ENCODE data around the gene ZNF345. TPM values are rescaled to one million over a fixed set of nuclear protein-coding genes. Genes with fewer than 3 reads are reported as not detected.
A peak's percentile ranks its signal among the peaks of the same experiment; 100 is the strongest.

The ZNF345 gene
- total RNA-seq: 2.6 and 5.1 TPM in 2 replicates

- DNase-seq (ENCODE audit: low read depth in 2 of 2): peak; percentile 93 to 96
These were observed at the start of gene ZNF345 for GRCh38 chr19:36850559-36851442. ZNF345 (plus strand) TSS chr19:36850876; CDS start chr19:36876831, 25,955 bp downstream.

GRCh38 chr19:36805364-36805763, 45.3 kb upstream of the ZNF345 start:
- no peak for DNase-seq (ENCODE audit: low read depth in 2 of 2)

DNA sequence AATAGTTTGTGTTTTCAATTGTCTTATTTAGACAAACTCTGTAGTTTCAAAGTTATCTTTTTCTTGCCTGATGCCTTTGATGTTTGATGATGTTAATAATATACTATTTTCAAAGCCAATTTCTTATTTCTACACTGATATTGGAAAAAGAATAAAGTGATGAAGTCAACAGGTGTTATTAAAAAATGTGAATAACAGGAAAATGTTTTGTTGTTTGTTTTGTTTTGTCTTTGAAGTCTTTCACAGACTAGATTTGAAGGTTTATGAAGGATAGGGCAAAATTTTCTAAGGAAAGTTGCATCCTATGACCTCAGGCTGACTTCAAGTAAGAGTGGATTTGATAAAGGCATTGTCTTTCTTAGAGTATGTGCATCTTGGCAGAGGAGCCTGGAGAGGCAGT, 43.6 kb upstream of the ZNF345 start:
- no peak for DNase-seq (ENCODE audit: low read depth in 2 of 2)

GRCh38 chr19:36819130-36819630, 31.5 kb upstream of the ZNF345 start:
- peak in 1 of 2 donors; percentile 1 for DNase-seq (ENCODE audit: low read depth in 2 of 2)

DNA sequence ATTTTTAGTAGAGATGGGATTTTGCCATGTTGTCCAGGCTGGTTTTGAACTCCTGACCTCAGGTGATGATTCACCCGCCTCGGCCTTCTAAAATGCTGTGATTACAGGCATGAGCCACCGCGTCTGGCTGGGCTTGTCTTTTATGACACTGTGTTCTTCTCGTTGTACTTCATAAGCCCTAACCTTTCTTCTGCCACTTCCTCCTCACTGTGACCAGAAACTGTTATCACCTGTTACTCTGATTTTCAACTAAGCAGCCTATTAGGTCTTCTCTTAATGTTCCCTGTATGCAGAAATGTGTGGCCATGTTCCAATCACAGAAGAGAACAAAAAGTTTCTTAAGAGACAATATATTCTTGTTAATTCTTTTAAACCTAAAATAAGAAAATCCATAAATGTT, 28.9 kb upstream of the ZNF345 start:
- no peak for DNase-seq (ENCODE audit: low read depth in 2 of 2)

DNA sequence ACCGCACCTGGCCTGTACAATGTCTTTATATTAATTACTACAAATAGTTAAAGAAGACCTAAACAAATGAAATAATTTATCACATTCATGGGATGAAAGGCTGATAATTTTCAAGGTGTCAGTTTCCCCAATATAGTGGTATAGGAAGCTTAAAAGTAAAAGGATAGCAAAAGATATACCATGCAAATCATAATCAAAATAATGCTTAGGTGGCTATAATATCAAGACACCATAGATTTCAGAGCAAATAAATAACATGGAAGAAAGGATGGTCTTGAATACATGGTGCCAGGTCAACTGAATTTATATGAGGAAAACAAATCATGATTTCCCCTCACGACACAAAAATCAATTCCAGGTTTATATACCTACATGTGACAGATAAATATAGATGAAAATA, 17.2 kb upstream of the ZNF345 start:
- no peak for DNase-seq (ENCODE audit: low read depth in 2 of 2)

- DNase-seq (ENCODE audit: low read depth in 2 of 2): no peak
These were observed 13.3 kb upstream of the ZNF345 start for GRCh38 chr19:36837176-36837905.

GRCh38 chr19:36837906-36838783, 12.5 kb upstream of the ZNF345 start, which contains the start of gene ZNF790:
ZNF790 (minus strand) TSS chr19:36838387; CDS start chr19:36825619, 12,768 bp downstream.
- DNase-seq (ENCODE audit: low read depth in 2 of 2): peak; percentile 90 to 92

DNA sequence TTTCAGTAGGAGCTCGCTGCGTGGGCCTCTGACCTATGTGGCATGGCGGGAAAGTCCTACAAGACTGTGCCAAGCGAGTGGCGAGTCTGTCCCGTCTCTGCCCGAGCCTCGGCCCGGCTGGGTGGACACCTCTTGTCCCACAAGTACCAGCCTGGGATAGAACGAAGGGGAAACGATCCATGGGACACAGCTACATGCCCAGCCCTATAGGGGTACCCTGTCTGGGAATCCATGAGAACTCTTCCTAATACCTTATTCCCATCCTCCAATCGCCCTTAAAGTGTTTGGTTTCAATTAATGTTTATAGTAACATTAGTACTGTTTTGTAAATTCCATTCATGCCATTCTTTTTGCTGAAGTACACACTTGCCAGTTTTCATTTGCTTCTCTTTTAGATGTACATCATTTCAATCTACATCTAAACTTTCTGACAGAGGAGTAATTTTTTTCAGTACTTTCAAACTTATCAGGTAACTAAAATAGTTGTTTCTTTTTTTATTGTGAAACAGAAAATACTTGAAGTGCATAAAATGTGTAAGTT, 11.8 kb upstream of the ZNF345 start:
- peak in 1 of 2 donors; percentile 3 for DNase-seq (ENCODE audit: low read depth in 2 of 2)

DNA sequence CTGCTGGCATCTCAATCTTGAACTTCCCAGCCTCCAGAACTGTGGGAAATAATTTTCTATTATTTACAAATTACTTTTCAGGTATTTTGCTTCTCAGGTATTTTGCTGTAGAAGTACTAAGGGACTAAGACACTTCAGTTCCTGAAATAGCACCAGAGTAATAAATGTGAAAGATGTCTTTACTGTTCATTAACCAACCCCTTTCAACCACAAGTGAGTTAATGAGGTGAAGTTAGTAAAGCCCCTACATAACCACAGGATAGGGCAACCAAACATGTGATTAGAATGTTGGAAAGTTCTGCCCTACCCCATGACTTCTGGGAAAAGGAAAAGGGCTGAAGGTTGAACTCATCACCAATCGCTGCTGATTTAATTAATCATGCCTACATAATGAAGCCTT, 2.7 kb upstream of the ZNF345 start:
- DNase-seq (ENCODE audit: low read depth in 2 of 2): no peak

DNA sequence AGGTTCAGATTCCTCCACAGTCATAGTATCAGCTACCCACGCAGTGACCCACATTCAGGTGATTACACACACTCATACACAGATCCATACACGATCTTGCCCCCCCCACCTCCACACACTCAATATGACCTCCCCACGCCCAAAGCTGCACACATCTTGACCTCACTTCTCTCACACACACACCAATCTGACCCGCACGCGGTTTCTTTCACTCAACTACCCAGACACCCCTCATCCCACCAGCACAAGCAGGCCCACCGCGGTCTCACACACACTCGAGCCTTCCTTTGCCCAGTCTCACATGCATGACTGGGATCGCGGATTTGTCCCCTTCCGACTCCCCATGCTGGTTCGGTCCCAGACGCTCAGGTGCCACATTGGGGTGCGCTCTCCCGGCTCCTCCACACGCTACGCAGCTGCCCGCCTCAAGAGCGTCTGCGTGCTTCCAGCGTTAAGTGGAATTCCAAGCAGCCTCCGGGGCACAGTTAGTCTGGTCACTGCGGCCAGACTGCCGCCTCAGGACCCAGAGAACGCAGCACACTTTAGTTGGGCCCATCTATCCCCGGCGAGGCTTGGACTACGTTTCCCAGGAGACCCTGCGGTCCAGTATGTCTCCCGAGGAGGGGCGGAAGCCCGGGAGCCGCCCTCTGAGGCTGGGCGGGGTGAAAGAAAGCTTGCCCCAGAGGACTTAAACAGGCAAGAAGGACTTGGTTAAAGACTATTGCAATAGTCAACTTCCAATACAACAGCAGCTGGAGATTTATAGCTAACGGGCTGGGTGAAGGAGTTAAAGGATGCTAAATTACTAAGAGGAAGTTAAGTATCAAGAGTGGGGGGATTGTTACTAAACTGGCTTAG, 746 bp upstream of the ZNF345 start:
- peak; percentile 84 to 93 for DNase-seq (ENCODE audit: low read depth in 2 of 2)

DNA sequence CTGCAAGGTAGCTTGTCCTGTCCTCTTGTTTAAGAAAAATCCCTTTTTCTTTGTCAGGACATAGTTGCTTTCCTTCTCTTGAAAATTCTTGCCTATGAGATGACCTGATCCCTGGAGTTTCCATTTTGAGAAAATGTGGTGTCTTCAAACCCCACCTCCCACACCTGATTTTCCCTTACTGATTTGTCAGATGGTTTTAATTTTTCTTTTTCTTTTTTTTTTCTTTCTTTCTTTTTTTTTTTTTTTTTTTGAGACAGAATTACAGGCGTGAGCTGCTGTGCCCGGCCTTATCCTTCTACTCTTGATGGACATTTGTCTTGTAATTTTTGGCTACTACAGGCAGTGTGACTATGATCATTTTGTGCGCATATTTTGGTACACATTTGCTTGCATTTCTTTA, 1.2 kb downstream of the ZNF345 start:
- DNase-seq (ENCODE audit: low read depth in 2 of 2): no peak

DNA sequence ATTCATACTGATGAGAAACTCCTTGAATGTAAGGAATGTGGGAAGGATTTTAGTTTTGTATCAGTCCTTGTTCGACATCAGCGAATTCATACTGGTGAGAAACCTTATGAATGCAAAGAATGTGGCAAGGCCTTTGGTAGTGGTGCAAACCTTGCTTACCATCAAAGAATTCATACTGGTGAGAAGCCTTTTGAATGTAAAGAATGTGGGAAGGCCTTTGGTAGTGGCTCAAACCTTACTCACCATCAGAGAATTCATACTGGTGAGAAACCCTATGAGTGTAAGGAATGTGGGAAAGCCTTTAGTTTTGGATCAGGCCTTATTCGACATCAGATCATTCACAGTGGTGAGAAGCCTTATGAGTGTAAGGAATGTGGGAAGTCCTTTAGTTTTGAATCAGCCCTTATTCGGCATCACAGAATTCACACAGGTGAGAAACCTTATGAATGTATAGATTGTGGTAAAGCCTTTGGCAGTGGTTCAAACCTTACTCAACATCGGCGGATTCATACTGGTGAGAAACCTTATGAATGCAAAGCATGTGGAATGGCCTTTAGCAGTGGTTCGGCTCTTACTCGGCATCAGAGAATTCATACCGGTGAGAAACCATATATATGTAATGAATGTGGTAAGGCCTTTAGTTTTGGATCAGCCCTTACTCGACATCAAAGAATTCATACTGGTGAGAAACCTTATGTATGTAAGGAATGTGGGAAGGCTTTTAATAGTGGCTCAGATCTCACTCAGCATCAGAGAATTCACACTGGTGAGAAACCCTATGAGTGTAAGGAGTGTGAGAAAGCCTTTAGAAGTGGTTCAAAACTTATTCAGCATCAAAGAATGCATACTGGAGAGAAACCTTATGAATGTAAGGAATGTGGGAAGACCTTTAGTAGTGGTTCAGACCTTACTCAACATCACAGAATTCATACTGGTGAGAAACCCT, 26.6 kb downstream of the ZNF345 start:
- peak in 1 of 2 donors; percentile 3 for DNase-seq (ENCODE audit: low read depth in 2 of 2)

- no peak for DNase-seq (ENCODE audit: low read depth in 2 of 2)
These were observed 41.2 kb downstream of the ZNF345 start for GRCh38 chr19:36891768-36892357.

DNA sequence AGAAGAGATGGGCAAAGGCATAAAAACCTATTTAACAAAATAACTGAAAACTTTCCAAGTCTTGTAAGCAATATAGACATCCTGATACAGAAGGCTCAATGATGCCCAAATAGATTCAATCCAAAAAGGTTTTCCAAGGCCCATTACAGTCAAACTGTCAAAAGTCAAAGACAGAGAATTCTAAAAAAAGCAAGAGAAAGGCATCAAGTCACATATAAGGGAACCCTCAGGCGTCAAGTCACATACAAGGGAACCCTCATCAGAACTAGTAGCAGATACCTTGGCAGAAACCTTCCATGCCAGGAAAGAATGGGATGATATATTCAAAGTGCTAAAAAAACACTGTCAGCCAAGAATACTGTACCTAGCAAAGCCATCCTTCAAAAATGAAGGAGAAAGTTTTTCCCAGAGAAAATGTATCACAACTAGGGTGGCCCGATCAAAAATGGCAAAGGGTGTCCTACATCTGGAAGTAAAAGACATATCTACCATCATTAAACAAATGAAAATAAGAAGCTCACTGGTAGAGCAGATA, 44.2 kb downstream of the ZNF345 start:
- no peak for DNase-seq (ENCODE audit: low read depth in 2 of 2)

GRCh38 chr19:36898422-36898821, 47.7 kb downstream of the ZNF345 start:
- no peak for DNase-seq (ENCODE audit: low read depth in 2 of 2)

DNA sequence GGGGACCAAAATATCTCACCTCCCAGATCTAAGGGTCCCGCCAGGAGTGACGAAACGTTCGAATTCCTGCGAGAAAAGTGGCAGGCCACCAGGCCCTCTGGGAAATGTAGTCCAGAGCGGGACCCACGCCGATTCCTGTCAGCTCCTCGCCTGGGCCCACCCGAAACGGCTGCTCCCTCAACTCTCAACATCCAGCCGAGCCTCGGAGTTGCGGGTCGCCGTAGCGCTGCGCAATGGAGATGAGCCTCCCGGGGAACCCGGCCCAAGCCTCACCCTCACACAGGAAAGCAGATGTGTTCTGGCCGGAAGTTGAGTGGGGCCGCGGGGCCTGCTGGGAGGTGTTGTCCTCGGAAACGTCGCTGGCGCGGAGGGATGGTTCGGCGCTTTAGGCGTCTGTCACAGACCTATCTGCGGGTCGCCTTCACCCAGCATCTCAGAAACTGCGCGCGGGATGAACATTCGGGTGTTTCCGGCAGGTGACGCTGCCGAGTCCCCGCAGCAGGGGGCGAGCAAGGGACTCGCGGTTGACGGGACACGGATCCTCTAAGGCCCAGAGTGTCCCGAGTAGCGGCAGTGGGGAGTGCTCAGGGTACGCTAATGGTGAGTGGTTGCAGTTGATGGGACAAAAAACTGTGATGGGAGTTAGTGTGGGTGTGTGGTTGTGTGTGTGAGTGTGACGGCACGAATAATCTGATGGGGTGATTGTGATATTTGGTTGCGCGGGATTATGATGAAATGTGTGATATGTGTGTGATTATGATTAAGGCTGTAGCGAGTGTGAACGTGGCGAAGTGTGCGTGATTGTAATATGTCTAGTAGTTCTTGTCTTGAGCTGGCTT, 65.5 kb downstream of the ZNF345 start, which contains the start of the genes ZNF568 and ZNF829:
ZNF568 (plus strand) TSS at position 341 of the 839 bp plus-strand sequence. CDS start 6,439 bp downstream, outside the sequence.
ZNF829 (minus strand) TSS at position 300 of the 839 bp plus-strand sequence. CDS start 1,124 bp downstream, outside the sequence.
- peak; percentile 80 to 91 for DNase-seq (ENCODE audit: low read depth in 2 of 2)

All from dermis microvascular lymphatic vessel endothelial cell (primary cell).